Suprapubic skin (tissue), 4 donors: ENCODE measurements around the gene NF1.

Experiments
- CTCF ChIP-seq, 2 donors: fragments of 200-600 bp in 1 of 2; fragments of 450-650 bp in 1 of 2; sonication (generic) in 1 of 2; IDR thresholded peaks; one replicate each; pipeline ENCODE4 v1.5.1; 2016 to 2019; ENCODE audit warnings: antibody characterized with exemption in 2 of 2, mild to moderate bottlenecking in 1 of 2, moderate library complexity in 1 of 2
- EP300 ChIP-seq: sonication (generic); formaldehyde crosslinking; IDR thresholded peaks from one replicate; pipeline ENCODE4 v1.6.1; 2017; ENCODE audit warnings: antibody characterized with exemption
- POLR2A ChIP-seq, 2 donors: fragments of 450-650 bp; IDR thresholded peaks; one replicate each; pipeline ENCODE4 v1.6.1; 2017; ENCODE audit warnings: antibody characterized with exemption in 2 of 2, mild to moderate bottlenecking in 2 of 2, moderate library complexity in 2 of 2
- POLR2AphosphoS5 ChIP-seq, 3 donors: sonication (generic); formaldehyde crosslinking; IDR thresholded peaks; one replicate each; pipeline ENCODE4 v1.6.1; 2017; ENCODE audit warnings: antibody characterized with exemption in 3 of 3

DNA sequence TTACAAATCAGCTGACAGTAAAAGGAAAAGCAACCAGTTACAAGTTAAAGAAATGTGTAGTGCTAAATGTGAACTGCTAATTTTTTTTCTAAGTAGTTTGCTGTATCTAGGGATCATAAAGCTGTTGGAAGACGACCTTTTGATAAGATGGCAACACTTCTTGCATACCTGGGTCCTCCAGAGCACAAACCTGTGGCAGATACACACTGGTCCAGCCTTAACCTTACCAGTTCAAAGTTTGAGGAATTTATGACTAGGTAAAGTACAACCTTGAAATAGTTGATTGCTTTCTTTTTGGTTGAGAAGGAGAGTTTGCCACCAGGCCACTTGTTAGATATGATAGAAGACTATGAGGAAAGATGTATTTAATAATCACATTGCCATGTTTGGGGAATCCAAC lies 166.8 kb downstream of the NF1 start:
- no peak for TF ChIP-seq CTCF (IDR thresholded peaks at IDR 0.05)
- no peak for TF ChIP-seq POLR2A (IDR thresholded peaks at IDR 0.05)
- no peak for TF ChIP-seq EP300
- TF ChIP-seq POLR2AphosphoS5 (IDR thresholded peaks at IDR 0.05): no peak
